GM23248 (cell line): Measurements from ENCODE around the gene AMZ2. TPM values are rescaled to one million over a fixed set of nuclear protein-coding genes. Genes with fewer than 3 reads are reported as not detected.
A peak's percentile ranks its signal among the peaks of the same experiment; 100 is the strongest.
"Not testable (repeated sequence)": the region's sequence is repeated elsewhere in the genome, so short reads cannot be mapped to it uniquely, and the experiment has no call there.

Source experiments
- DNase-seq: peaks from one replicate; pipeline ENCODE4 v3.0.0-alpha.2; 2015
- H2AFZ ChIP-seq: fragments of 200-600 bp; sonication (generic); 2 replicates; pipeline ENCODE4 v1.6.1; 2016; ENCODE audit warnings: antibody characterized with exemption
- H3F3A ChIP-seq: fragments of 200-600 bp; sonication (generic); 2 replicates; pipeline ENCODE4 v1.6.1; 2016; ENCODE audit warnings: mild to moderate bottlenecking, antibody characterized with exemption, mixed run types; ENCODE audit not compliant: insufficient read depth
- H3K27ac ChIP-seq: fragments of 200-600 bp; sonication (generic); 2 replicates; pipeline ENCODE4 v1.5.1; 2016; ENCODE audit warnings: mild to moderate bottlenecking
- H3K27me3 ChIP-seq: fragments of 200-600 bp; sonication (generic); replicated peaks from 2 replicates; pipeline ENCODE4 v1.6.1; 2016; ENCODE audit warnings: mild to moderate bottlenecking; ENCODE audit not compliant: insufficient read depth
- H3K36me3 ChIP-seq: fragments of 200-600 bp; sonication (generic); 2 replicates; pipeline ENCODE4 v1.6.1; 2016; ENCODE audit warnings: low read depth, mild to moderate bottlenecking
- H3K4me1 ChIP-seq: fragments of 200-600 bp; sonication (generic); 2 replicates; pipeline ENCODE4 v1.6.1; 2016; ENCODE audit warnings: mild to moderate bottlenecking; ENCODE audit not compliant: insufficient read depth
- H3K4me2 ChIP-seq: fragments of 200-600 bp; sonication (generic); one replicate; pipeline ENCODE4 v1.6.1; 2016; ENCODE audit warnings: mild to moderate bottlenecking; ENCODE audit not compliant: unreplicated experiment
- H3K4me3 ChIP-seq: fragments of 200-600 bp; sonication (generic); 2 replicates; pipeline ENCODE4 v1.5.1; 2016; ENCODE audit warnings: mild to moderate bottlenecking
- H3K79me2 ChIP-seq: fragments of 200-600 bp; sonication (generic); 2 replicates; pipeline ENCODE4 v1.6.1; 2016; ENCODE audit warnings: mild to moderate bottlenecking; ENCODE audit not compliant: insufficient read depth
- H3K9ac ChIP-seq: fragments of 200-600 bp; sonication (generic); 2 replicates; pipeline ENCODE4 v1.6.1; 2016; ENCODE audit warnings: mild to moderate bottlenecking
- H3K9me2 ChIP-seq: fragments of 200-600 bp; sonication (generic); 2 replicates; pipeline ENCODE4 v1.6.1; 2016; ENCODE audit warnings: mixed run types, mild to moderate bottlenecking, moderate library complexity; ENCODE audit not compliant: insufficient read depth
- H3K9me3 ChIP-seq: fragments of 200-600 bp; sonication (generic); one replicate; pipeline ENCODE4 v1.6.1; 2017; ENCODE audit warnings: low read depth
- H4K20me1 ChIP-seq: fragments of 200-600 bp; sonication (generic); 2 replicates; pipeline ENCODE4 v1.6.0; 2016; ENCODE audit not compliant: insufficient read depth
- EZH2 ChIP-seq: fragments of 200-600 bp; sonication (generic); IDR thresholded peaks from 2 replicates; pipeline ENCODE4 v1.6.1; 2018; ENCODE audit warnings: antibody characterized with exemption, mild to moderate bottlenecking; ENCODE audit not compliant: insufficient read depth, poor library complexity, severe bottlenecking
- EZH2phosphoT487 ChIP-seq: fragments of 200-600 bp; sonication (generic); IDR thresholded peaks from 2 replicates; pipeline ENCODE4 v1.6.1; 2018; ENCODE audit warnings: antibody characterized with exemption, moderate library complexity, mild to moderate bottlenecking, low read depth; ENCODE audit not compliant: insufficient read depth
- WGBS, 2 experiments: methylation state at CpG; one replicate each; pipeline ENCODE4 v1.1.6; 2015 to 2017; ENCODE audit warnings: low lambda C conversion rate in 2 of 2, low coverage in 1 of 2; ENCODE audit errors: missing lambda C conversion rate in 2 of 2; 5-methylcytosine and 5-hydroxymethylcytosine counted together
- in situ Hi-C: fragments of 300-500 bp; cut with MboI; formaldehyde crosslinking; loops from 2 replicates; pipeline ENCODE4 v1.15.0; 2020
- polyA plus RNA-seq: library from polyadenylated mRNA; unstranded; fragments of >200 nt; fragmentation: Nextera tagmentation; extraction: Ambion mirVana; gene quantifications from 2 replicates; pipeline ENCODE4 v1.2.1, GENCODE V29; 2016
- total RNA-seq: library from RNA; depleted of rRNA; stranded (reverse); fragments of >200 nt; shearing (Covaris generic); gene quantifications from 2 replicates; pipeline ENCODE4 v1.2.3, GENCODE V29; 2014

The AMZ2 gene
- total and polyA plus RNA-seq, 2 experiments from 2014 or later: 96.7 to 117 TPM

GRCh38 chr17:68255151-68255550, 7.3 kb downstream of the AMZ2 start:
- Histone ChIP-seq H3K4me3 (no peak overlapping the region), H3K79me2 (0 out of 2 replicates have a peak, but pooled peaks cover under 1% of the 10 kb centered on the region), H3K36me3 (peaks cover 15% of the 10 kb centered on the region; the same call in 1 of the 2 replicates), H2AFZ (no peak overlapping the region), H3K4me2 (no peak overlapping the region), H3K4me1 (no peaks in the 10 kb centered on the region; the same call in 1 of the 2 replicates), H3K9ac (no peak overlapping the region), H3F3A (no peaks in the 10 kb centered on the region), H3K27ac (no peak overlapping the region), H3K9me2 (no peaks in the 10 kb centered on the region), H3K27me3 (no peaks in the 10 kb centered on the region), H3K9me3 (no peaks in the 10 kb centered on the region), H4K20me1 (no peaks in the 10 kb centered on the region)
- 79 to 82% methylated on average over 4 of the region's 4 CpGs for WGBS, 2 experiments
- DNase-seq: no peak
- TF ChIP-seq EZH2: no peak
- TF ChIP-seq EZH2phosphoT487: no peak
- in situ Hi-C loops: no loop called here

GRCh38 chr17:68255731-68256538, 8.1 kb downstream of the AMZ2 start:
- no peaks in the 10 kb centered on the region for H3K27me3 ChIP-seq

GRCh38 chr17:68256701-68257100, 8.9 kb downstream of the AMZ2 start:
- H3K4me1 ChIP-seq, H3K79me2 ChIP-seq, H3K9ac ChIP-seq, H3K27me3 ChIP-seq, DNase-seq, H3K27ac ChIP-seq, H3F3A ChIP-seq, H3K9me3 ChIP-seq, H3K4me2 ChIP-seq, in situ Hi-C loops, H3K4me3 ChIP-seq, H4K20me1 ChIP-seq, H3K9me2 ChIP-seq, H2AFZ ChIP-seq: not testable (repeated sequence)
- peaks cover 11% of the 10 kb centered on the region; the same call in 1 of the 2 replicates for H3K36me3 ChIP-seq
- WGBS, 2 experiments: 65 to 87% methylated on average over 5 of the region's 5 CpGs

More at GRCh38 chr17:68255731-68256538, 8.1 kb downstream of the AMZ2 start:
- H4K20me1 ChIP-seq: no peaks in the 10 kb centered on the region
- H3K4me1 ChIP-seq: no peaks in the 10 kb centered on the region; the same call in 1 of the 2 replicates
- H3F3A ChIP-seq: no peaks in the 10 kb centered on the region
- peaks cover 15% of the 10 kb centered on the region; the same call in 1 of the 2 replicates for H3K36me3 ChIP-seq
- TF ChIP-seq EZH2 (no peak), EZH2phosphoT487 (no peak)
- in situ Hi-C loops: no loop called here
- no peak overlapping the region for H3K9ac ChIP-seq
- H3K4me3 ChIP-seq: no peak overlapping the region
- H3K27ac ChIP-seq: no peak overlapping the region
- no peaks in the 10 kb centered on the region for H3K9me2 ChIP-seq
- H3K79me2 ChIP-seq: no peaks in the 10 kb centered on the region
- H2AFZ ChIP-seq: no peak overlapping the region
- WGBS, 2 experiments: 84 to 88% methylated on average over 5 of the region's 5 CpGs
- H3K9me3 ChIP-seq: no peaks in the 10 kb centered on the region
- no peak overlapping the region for H3K4me2 ChIP-seq
- DNase-seq: no peak

GRCh38 chr17:68257934-68258333, 10.1 kb downstream of the AMZ2 start:
- Histone ChIP-seq H3K27ac (no peak overlapping the region), H3K4me2 (no peak overlapping the region), H2AFZ (no peak overlapping the region), H3K9me3 (no peaks in the 10 kb centered on the region), H3K36me3 (peaks cover 8% of the 10 kb centered on the region; the same call in 1 of the 2 replicates), H3K9ac (no peak overlapping the region), H4K20me1 (no peaks in the 10 kb centered on the region), H3K27me3 (no peaks in the 10 kb centered on the region), H3K79me2 (no peaks in the 10 kb centered on the region), H3K4me3 (no peak overlapping the region), H3K4me1 (no peaks in the 10 kb centered on the region; the same call in 1 of the 2 replicates), H3F3A (no peaks in the 10 kb centered on the region), H3K9me2 (no peaks in the 10 kb centered on the region)
- no peak for DNase-seq
- TF ChIP-seq EZH2 (no peak), EZH2phosphoT487 (no peak)
- in situ Hi-C loops: no loop called here

- Histone ChIP-seq H3K4me3 (peak overlapping the region; percentile 29), H3K9ac (peak overlapping the region; percentile 43), H2AFZ (peak overlapping the region; percentile 69)
- H3K4me1 ChIP-seq, H4K20me1 ChIP-seq, H3K36me3 ChIP-seq, H3K27me3 ChIP-seq, H3K9me2 ChIP-seq, in situ Hi-C loops, H3K4me2 ChIP-seq, H3K27ac ChIP-seq, H3F3A ChIP-seq, H3K79me2 ChIP-seq, H3K9me3 ChIP-seq: not testable (repeated sequence)
- 21 to 35% methylated on average over 18 to 22 of the region's 44 CpGs for WGBS, 2 experiments
- peak; percentile 27 for DNase-seq
Observed at GRCh38 chr17:68258890-68259647, 11.2 kb downstream of the AMZ2 start.

- peak overlapping the region; percentile 29; the same call in 1 of the 2 replicates for H3K4me3 ChIP-seq
- H3K4me2 ChIP-seq, H3K9ac ChIP-seq, H3K9me3 ChIP-seq, H3K27me3 ChIP-seq, H3F3A ChIP-seq, H3K27ac ChIP-seq, DNase-seq, H3K4me1 ChIP-seq, in situ Hi-C loops, H3K9me2 ChIP-seq, H3K79me2 ChIP-seq, H3K36me3 ChIP-seq, H4K20me1 ChIP-seq: not testable (repeated sequence)
- 77 to 79% methylated on average over 3 of the region's 3 CpGs for WGBS, 2 experiments
- 0 out of 2 replicates have a peak overlapping the region, but pooled peaks have one; percentile 69 for H2AFZ ChIP-seq
Observed at GRCh38 chr17:68259648-68259951, 11.8 kb downstream of the AMZ2 start.
